Measurements from ENCODE around the gene MYB.
"Not testable (repeated sequence)": the region's sequence is repeated elsewhere in the genome, so short reads cannot be mapped to it uniquely, and the experiment has no call there.

Gene MYB

GRCh38 chr6:135180542-135181332, at the start of gene MYB:
TSS of gene MYB (plus strand) at chr6:135181308. CDS start at chr6:135181514, 206 bp downstream.
- peak; percentile 77 for DNase-seq (ENCODE audit: low read depth, low spot score)

GRCh38 chr6:135132776-135133175, 48.3 kb upstream of the MYB start:
- no peak for DNase-seq (ENCODE audit: low read depth, low spot score)

- DNase-seq (ENCODE audit: low read depth, low spot score): no peak
Measured at GRCh38 chr6:135135835-135136234, 45.3 kb upstream of the MYB start.

GRCh38 chr6:135137826-135138225, 43.3 kb upstream of the MYB start:
- DNase-seq (ENCODE audit: low read depth, low spot score): no peak

GRCh38 chr6:135141182-135141581, 39.9 kb upstream of the MYB start:
- DNase-seq (ENCODE audit: low read depth, low spot score): no peak

GRCh38 chr6:135141728-135142127, 39.4 kb upstream of the MYB start:
- no peak for DNase-seq (ENCODE audit: low read depth, low spot score)

- DNase-seq (ENCODE audit: low read depth, low spot score): not testable (repeated sequence)
Measured at GRCh38 chr6:135142232-135142631, 38.9 kb upstream of the MYB start.

- no peak for DNase-seq (ENCODE audit: low read depth, low spot score)
Measured at GRCh38 chr6:135144673-135145062, 36.4 kb upstream of the MYB start.

GRCh38 chr6:135145063-135145800, 35.9 kb upstream of the MYB start:
- no peak for DNase-seq (ENCODE audit: low read depth, low spot score)

- DNase-seq (ENCODE audit: low read depth, low spot score): no peak
Measured at GRCh38 chr6:135146162-135146934, 34.8 kb upstream of the MYB start.

GRCh38 chr6:135147637-135148592, 33.2 kb upstream of the MYB start:
- DNase-seq (ENCODE audit: low read depth, low spot score): no peak

- DNase-seq (ENCODE audit: low read depth, low spot score): no peak
Measured at GRCh38 chr6:135148889-135149288, 32.2 kb upstream of the MYB start.

GRCh38 chr6:135149376-135149775, 31.7 kb upstream of the MYB start:
- DNase-seq (ENCODE audit: low read depth, low spot score): no peak

GRCh38 chr6:135150481-135150880, 30.6 kb upstream of the MYB start:
- DNase-seq (ENCODE audit: low read depth, low spot score): not testable (repeated sequence)

GRCh38 chr6:135154125-135154524, 27.0 kb upstream of the MYB start:
- not testable (repeated sequence) for DNase-seq (ENCODE audit: low read depth, low spot score)

- no peak for DNase-seq (ENCODE audit: low read depth, low spot score)
Measured at GRCh38 chr6:135158397-135158796, 22.7 kb upstream of the MYB start.

GRCh38 chr6:135159531-135159930, 21.6 kb upstream of the MYB start:
- DNase-seq (ENCODE audit: low read depth, low spot score): no peak

GRCh38 chr6:135161411-135162395, 19.4 kb upstream of the MYB start:
- no peak for DNase-seq (ENCODE audit: low read depth, low spot score)

GRCh38 chr6:135162678-135163439, 18.2 kb upstream of the MYB start:
- peak; percentile 79 for DNase-seq (ENCODE audit: low read depth, low spot score)
